HG03354 (cell line): ENCODE results near the gene NRM.
"Not testable (repeated sequence)": the region's sequence is repeated elsewhere in the genome, so short reads cannot be mapped to it uniquely, and the experiment has no call there.

Experiments used
- ATAC-seq: cut with Tn5 transposase; IDR thresholded peaks from one replicate; pipeline ENCODE4 v1.9.1; 2021; ENCODE audit warnings: mild to moderate bottlenecking; ENCODE audit not compliant: unreplicated experiment, poor library complexity, severe bottlenecking

NRM gene, protein sequence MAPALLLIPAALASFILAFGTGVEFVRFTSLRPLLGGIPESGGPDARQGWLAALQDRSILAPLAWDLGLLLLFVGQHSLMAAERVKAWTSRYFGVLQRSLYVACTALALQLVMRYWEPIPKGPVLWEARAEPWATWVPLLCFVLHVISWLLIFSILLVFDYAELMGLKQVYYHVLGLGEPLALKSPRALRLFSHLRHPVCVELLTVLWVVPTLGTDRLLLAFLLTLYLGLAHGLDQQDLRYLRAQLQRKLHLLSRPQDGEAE

DNA sequence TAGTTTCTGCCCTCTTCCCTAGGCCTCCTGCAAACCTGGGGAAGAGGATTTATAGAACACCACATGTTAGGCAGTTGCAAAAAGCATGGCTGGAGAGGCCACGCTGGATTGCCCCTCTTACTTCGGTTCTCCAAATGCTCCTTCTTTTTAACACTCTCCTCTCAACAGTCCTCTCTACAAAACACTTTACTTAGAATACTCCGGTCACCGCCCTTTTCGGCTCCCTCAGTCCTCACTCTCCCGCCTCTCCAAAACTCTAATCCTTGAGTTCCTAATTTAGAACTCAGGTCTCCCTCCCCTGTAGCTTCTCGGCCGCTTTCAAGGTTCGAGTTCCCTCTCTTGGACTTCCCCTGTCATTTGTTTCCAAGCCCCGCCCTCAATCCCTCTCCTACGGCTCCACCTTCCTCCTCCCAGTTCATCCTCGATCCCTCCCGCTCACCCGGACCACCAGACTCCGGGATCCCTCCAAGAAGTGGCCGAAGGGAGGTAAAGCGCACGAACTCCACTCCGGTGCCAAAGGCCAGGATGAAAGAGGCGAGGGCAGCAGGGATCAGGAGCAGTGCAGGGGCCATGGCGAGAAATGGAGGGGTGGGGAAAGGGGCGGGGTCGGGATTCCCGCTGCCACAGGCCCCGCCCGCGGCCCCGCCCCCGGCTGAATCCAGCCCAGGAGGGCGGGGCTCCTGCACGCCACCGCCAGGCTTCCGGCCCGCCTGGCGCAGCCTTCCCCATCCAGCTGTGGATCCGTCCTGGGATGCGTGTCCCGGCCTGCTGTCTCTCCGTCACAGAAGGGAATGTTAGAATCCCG lies at the start of gene NRM:
TSS of gene NRM (minus strand) at position 582 of the 805 bp plus-strand sequence. CDS start at position 572, 10 bp downstream.
- ATAC-seq = peak; percentile 24

DNA sequence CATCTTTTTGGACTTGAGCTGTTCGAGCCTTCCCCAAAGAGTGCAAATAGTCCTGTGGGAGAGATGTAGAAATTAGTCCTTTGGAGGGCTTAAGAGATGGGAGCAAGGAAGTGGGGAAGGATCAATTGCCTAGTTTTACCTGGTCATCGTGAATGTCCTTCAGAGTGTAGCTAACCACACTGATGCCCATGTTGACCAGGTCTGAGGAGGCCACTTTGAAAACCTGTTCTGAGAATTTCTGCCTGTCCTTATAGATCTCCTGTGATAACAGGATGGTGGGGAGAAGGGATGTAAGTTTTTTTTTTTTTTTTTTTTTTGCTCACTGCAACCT lies 49.7 kb upstream of the NRM start:
- ATAC-seq = no peak

DNA sequence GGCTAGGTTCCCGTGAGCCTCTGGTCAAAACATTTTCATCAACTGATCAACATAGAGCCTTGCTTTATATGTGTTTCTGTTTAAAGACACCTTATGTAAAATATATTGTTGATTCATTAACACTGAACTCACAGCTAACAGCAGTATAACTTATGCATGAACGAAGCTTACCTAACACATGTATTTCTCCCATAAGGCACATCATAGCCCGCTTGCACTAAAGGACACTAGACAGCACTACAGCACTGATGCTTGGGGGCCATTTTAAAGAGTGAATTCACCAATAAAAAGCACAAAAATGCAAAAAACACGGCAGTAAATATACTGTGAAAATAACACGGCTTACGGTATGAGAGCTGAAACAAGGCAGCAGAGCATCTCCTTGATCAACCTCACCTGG lies 47.7 kb upstream of the NRM start:
- no peak for ATAC-seq

DNA sequence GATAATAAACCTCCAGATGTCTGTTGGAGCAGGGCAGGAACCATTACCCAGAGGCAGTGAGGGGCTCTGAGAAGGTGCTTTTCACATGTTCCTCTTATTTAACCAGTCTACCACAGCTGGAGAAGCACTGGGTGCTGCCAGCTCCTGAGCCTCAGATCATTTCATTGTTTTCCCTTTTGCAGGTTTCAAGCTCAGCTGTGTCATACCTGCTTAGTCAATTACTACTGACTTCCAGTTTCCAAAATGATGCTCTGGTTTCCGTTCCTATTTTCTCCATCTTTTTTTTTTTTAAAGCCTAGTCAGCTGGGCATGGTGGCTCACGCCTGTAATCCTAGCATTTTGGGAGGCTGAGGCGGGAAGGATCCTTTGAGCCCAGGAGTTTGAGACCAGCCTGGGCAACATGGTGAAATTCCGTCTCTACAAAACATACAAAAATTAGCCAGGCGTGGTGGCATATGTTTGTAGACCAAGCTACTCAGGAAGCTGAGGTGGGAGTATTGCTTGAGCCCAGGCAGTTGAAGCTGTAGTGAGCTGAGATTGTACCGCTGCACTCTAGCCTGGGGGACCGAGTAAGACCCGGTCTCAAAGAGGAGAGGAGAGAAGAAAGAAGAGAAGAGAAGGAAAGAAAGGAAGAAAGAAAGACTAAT lies 45.0 kb upstream of the NRM start:
- no peak for ATAC-seq

DNA sequence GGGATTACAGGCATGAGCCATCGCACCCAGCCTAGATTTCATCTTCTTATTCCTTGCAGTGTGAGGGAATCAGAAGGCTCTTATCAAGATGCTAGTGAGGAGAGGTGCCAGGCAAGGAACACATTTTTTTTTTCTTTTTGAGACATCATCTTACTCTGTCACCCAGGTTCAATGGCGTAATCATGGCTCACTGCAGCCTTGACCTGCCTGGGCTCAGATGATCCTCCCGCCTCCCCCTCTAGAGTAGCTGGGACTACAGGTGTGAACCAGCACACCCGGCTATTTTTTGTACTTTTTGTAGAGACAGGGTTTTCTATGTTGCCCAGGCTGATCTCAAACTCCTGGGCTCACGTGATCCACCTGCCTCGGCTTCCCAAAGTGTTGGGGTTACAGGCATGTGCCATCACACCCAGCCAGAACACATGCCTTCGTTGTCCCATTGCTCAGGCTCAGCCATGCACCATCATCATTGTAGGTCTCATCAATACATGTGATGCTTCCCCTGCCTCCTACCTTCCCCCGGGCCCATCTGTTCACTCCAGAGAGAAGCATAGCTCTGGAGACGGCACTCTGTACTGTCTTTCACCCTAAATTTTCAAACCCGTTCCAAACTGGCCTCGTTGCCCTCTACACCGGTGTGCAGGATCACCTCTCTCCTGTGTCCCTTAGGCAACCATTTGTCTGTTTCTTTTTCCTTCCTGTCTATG lies 41.6 kb upstream of the NRM start:
- no peak for ATAC-seq

DNA sequence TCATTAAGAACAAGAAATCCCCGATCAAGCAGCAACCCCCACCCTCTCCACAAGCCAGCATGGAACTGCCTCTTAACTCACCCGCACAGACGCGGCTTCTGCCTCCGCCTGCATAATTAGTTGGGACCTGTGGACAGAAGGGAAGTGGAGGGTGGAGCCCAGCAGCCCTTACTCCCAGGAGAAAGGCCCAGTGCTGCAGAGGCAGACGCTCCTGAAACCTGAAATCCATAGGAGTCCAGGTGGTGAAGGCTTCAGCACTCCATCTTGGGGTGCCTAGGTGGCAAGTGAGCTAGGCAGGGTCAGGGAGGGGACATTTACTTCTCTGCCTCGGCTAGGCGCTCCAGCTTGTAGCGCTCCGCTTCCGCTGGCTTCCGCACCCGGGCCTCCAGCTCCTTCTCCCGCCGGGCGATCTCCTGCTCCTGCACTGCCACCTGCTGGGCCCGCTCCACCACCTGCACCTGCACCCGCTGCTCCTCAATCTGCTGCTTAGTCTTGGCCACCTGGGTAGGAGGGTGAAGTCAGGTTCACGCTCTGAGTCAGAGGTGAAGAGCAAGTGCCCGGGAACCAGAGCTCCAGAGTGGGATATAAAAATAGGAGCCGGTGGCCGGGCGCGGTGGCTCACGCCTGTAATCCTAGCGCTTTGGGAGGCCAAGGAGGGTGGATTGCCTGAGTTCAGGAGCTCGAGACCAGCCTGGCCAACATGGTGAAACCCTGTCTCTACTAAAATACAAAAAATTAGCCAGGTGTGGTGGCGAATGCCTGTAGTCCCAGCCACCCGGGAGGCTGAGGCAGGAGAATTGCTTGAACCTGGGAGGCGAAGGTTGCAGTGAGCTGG lies 40.0 kb upstream of the NRM start:
- peak; percentile 77 for ATAC-seq

DNA sequence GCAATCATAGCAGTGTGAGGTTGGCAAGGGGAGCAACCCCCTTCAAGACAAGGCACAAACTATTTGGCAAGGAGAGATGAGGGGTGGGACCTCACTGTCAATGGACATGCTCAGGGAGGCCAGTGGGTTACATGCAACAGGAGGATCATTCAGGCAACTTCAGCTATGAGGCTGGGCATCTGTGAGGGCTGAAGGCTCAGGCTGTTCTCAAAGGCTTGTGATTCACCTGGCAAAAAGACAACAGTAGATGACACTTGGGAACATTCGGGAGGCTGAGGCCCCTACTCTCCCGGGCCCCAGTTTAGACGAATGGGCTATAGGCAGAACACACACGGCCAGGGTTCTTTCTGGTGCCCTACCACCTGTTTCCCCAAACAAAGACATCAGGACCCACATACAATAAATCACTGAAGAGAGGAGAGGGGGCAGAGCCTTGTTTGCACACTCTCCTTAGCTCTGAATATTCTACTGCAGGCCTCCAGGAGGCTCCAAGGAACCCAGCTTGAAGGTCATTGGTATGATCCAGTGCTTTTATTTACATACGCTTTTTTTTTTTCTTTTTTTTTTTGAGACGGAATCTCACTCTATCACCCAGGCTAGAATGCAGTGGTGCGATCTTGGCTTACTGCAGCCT lies 37.3 kb upstream of the NRM start:
- ATAC-seq = no peak

DNA sequence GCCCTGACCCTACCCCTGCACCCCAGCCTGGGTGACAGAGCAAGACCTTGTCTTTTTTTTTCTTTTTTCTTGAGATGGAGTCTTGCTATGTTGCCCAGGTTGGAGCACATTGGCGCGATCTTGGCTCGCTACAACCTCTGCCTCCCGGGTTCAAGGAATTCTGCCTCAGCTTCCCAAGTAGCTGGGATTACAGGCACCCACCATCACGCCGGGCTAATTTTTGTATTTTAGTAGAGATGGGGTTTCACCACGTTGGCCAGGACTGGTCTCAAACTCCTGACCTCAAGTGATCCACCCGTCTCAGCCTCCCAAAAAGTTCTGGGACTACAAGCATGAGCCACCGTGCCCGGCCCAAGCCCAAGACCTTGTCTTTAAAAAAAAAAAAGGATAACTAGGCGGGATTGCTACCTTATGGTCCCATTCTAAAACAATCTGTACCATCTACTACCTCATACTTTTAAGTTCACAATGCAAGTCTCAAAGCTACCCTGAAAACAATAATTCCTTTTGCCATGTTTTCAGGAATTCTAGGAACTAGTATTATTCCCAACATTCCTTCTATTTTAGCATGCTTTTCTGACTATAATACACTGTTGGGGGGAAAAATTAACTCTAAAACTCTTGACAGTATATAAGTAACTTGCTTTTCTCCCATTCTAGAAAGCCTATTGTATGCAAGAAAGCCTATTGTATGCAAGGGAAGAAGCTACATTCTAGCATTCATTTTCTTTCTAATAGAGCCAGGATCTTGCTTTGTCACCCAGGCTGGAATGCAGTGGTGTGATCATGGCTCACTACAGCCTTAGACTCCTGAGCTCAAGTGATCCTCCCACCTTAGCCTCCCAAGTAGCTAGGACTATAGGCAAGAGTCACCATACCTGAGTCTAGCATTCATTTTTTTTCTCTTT lies 36.0 kb upstream of the NRM start:
- ATAC-seq = no peak

DNA sequence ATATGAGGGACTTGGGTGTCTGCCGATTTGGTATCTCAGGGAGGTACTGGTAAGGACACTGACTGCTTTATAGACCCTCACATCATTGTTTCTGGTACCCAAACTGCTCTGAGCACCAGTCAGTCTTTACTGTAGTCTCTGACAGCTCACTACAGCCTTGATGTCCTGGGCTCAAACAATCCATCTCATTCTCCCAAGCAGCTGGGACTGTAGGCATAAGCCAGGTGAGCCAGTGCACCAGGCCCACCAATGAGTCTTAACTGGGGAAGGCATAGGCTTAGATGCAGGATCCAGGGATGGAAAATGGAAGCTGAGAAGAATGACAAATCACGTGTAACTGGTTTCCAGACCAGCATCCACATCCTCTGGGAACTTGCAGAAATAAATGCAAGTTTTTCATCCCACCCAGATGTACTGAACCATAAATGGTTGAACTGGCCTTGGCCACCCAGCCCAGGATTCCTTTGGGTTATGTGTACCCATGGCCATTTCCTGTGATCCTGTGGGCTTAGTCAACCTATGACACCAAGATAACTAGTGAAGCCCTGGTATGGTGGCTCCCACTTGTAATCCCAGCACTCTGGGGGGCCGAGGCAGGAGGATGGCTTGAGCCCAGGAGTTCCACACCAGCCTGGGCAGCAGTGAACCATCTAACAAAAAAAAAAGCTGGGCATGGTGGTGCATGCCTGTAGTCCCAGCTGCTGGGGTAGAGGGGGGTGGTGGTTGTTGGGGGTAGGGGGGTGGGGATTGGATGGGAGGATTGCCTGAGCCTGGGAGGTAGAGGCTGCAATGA lies 35.1 kb upstream of the NRM start:
- no peak for ATAC-seq

DNA sequence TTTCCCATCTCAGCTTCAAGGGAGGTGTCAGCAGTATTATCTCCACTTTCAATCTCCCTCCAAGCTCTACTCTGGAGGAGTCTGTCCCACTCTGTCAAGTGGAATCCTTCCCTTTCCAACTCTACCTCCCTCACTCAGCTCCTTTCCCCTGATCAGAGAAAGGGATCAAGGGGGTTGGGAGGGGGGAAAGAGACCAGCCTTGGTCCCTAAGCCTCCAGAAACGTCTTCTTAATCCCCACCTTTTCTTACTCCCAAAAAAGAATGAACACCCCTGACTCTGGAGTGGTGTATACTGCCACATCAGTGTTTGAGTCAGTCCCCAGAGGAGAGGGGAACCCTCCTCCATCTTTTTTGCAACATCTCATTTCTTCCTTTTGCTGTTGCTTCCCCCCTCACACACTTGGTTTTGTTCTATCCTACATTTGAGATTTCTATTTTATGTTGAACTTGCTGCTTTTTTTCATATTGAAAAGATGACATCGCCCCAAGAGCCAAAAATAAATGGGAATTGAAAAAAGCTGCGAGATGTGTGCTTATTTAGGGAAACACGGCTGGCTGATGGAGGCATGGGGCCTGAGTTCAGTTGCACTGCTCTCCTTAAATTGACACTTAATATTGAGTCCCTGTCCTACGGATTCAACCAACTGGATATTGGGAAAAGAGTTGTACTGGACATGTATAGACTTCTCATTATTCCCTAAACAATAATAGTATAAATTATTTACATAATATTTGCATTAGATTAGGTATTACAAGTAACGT lies 34.3 kb upstream of the NRM start:
- no peak for ATAC-seq

DNA sequence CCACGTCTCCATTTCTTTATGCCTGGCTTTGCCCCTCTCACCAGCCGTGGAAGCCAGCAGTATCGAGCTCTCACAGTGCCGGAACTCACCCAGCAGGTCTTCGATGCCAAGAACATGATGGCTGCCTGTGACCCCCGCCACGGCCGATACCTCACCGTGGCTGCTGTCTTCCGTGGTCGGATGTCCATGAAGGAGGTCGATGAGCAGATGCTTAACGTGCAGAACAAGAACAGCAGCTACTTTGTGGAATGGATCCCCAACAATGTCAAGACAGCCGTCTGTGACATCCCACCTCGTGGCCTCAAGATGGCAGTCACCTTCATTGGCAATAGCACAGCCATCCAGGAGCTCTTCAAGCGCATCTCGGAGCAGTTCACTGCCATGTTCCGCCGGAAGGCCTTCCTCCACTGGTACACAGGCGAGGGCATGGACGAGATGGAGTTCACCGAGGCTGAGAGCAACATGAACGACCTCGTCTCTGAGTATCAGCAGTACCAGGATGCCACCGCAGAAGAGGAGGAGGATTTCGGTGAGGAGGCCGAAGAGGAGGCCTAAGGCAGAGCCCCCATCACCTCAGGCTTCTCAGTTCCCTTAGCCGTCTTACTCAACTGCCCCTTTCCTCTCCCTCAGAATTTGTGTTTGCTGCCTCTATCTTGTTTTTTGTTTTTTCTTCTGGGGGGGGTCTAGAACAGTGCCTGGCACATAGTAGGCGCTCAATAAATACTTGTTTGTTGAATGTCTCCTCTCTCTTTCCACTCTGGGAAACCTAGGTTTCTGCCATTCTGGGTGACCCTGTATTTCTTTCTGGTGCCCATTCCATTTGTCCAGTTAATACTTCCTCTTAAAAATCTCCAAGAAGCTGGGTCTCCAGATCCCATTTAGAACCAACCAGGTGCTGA lies 33.3 kb upstream of the NRM start:
- not testable (repeated sequence) for ATAC-seq

DNA sequence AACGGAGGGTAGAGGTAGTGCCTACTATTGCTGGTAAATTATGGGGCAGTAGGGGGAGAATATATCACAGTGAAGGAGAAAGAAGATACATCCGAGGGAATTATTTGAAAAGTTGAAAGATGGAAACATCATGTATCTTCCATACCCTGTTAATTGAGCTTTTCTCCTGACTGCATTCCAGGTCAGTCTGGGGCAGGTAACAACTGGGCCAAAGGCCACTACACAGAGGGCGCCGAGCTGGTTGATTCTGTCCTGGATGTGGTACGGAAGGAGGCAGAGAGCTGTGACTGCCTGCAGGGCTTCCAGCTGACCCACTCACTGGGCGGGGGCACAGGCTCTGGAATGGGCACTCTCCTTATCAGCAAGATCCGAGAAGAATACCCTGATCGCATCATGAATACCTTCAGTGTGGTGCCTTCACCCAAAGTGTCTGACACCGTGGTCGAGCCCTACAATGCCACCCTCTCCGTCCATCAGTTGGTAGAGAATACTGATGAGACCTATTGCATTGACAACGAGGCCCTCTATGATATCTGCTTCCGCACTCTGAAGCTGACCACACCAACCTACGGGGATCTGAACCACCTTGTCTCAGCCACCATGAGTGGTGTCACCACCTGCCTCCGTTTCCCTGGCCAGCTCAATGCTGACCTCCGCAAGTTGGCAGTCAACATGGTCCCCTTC lies 32.5 kb upstream of the NRM start:
- not testable (repeated sequence) for ATAC-seq

DNA sequence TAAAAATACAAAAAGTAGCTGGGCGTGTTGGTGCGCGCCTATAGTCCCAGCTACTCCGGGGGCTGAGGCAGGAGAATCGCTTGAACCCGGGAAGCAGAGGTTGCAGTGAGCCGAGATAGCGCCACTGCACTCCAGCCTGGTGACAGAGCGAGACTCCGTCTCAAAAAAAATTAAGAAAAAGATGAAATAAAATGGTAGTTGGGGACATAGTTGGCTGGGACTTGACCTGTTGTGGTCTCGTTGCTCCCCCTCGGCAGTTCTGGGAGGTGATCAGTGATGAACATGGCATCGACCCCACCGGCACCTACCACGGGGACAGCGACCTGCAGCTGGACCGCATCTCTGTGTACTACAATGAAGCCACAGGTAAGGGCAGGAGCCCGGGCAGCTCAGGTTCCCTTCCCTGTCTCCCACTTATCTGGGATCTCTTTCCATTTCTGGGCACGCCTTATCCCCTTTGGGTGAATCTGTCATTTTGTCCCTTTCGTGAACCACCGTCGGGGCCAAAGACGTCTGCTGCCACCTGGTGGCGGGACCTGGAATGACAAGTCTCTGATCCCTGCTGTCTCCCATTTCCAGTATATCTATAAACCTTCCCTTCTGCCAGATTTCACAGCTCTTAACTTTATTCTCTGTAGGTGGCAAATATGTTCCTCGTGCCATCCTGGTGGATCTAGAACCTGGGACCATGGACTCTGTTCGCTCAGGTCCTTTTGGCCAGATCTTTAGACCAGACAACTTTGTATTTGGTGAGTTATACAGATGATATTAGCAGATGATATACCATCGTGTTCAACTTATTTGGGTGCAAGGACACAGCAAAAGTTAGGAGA lies 31.7 kb upstream of the NRM start:
- no peak for ATAC-seq

DNA sequence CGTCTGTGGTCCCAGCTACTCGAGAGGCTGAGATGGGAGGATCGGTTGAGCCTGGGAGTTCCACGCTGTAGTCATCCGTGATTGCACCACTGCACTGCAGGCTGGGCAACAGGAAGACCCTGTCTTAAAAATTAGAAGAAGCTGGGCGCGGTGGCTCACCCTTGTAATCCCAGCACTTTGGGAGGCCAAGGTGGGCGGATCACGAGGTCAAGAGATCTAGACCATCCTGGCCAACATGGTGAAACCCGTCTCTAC lies 31.2 kb upstream of the NRM start:
- not testable (repeated sequence) for ATAC-seq
